Measurements from ENCODE around the gene NLRP14. TPM values are rescaled to one million over a fixed set of nuclear protein-coding genes. Genes with fewer than 3 reads are reported as not detected.
A peak's percentile ranks its signal among the peaks of the same experiment; 100 is the strongest.

NLRP14 gene, protein sequence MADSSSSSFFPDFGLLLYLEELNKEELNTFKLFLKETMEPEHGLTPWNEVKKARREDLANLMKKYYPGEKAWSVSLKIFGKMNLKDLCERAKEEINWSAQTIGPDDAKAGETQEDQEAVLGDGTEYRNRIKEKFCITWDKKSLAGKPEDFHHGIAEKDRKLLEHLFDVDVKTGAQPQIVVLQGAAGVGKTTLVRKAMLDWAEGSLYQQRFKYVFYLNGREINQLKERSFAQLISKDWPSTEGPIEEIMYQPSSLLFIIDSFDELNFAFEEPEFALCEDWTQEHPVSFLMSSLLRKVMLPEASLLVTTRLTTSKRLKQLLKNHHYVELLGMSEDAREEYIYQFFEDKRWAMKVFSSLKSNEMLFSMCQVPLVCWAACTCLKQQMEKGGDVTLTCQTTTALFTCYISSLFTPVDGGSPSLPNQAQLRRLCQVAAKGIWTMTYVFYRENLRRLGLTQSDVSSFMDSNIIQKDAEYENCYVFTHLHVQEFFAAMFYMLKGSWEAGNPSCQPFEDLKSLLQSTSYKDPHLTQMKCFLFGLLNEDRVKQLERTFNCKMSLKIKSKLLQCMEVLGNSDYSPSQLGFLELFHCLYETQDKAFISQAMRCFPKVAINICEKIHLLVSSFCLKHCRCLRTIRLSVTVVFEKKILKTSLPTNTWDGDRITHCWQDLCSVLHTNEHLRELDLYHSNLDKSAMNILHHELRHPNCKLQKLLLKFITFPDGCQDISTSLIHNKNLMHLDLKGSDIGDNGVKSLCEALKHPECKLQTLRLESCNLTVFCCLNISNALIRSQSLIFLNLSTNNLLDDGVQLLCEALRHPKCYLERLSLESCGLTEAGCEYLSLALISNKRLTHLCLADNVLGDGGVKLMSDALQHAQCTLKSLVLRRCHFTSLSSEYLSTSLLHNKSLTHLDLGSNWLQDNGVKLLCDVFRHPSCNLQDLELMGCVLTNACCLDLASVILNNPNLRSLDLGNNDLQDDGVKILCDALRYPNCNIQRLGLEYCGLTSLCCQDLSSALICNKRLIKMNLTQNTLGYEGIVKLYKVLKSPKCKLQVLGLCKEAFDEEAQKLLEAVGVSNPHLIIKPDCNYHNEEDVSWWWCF
- total RNA-seq (ENCODE audit: insufficient read depth, low replicate concordance) = 2.6 TPM

DNA sequence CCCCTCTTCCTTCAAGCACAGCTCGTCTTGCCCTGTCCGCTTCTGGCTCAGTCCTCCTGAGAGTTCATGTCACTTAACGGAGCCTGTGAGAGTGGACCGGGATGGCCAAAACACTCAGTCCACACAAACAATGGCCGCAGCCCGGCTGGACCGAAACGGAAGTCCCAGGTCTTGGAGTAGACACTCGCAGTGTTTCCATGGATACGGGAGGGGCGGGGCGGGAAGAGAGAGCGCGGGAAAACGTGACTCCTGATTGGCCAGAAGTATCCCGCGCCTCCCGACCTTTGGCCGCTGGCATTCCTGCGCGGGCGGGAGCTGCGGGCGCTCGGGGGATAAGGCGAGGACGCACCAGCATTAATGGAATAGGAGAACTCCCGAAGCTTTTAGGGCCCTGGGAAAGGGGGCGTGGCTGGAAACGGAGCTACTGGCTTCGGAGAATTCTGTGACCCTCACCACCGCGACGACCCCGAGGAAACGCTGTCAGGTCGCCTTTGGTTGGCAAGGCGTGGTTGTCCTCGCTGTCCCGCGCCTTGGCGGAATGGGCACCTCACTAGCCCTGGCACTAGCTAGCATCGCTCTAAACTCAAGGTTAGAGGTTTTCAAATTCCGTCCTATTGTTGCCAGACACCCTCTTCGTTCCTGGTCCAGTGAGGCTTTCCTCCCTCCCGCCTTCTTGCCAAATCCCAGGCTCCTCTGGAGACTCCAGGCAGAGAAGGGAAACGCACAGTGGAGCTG is at the start of gene NLRP14, which contains the start of gene ZNF214:
Gene NLRP14 (plus strand): TSS at position 297 of the 735 bp plus-strand sequence. CDS start 18,108 bp downstream, outside the sequence.
Gene ZNF214 (minus strand): TSS at position 164 of the 735 bp plus-strand sequence. CDS start 17,511 bp downstream, outside the sequence.
- peak; percentile 97 for DNase-seq (ENCODE audit: low spot score)

DNA sequence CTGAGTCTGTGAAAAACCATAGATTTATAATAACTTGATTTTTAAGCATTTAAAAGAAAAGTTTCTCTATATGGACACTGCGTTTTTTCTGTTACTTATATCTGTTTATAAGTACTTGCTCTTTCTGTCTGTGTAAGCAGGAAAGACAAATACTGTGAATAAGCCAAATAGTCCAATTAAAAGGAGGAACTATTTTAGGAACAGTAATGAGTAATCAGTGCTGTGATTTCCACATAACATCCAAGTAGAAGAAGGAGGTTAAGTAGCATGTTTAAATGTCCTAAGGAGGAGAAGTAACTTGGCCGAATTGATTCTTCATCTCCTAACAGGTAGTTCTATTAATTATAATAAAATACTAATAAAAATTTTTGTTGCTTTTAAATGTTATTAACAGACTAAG is 40.9 kb upstream of the NLRP14 start:
- no peak for DNase-seq (ENCODE audit: low spot score)

DNA sequence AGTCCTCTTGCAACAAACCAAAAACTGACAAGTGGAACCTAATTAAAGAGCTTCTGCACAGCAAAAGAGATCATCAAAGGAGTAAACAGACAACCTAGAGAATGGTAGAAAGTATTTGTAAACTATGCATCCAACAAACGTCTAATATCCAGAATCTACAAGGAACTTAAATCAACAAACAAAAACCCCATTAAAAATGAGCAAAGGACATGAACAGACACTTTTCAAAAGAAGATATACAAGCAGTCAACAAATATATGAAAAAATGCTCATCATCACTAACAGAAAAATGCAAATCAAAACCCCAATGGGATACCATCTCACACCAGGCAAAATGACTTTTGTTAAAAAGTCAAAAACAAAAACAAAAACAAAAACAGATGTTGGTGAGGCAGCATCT is 33.8 kb upstream of the NLRP14 start:
- DNase-seq (ENCODE audit: low spot score) = no peak

DNA sequence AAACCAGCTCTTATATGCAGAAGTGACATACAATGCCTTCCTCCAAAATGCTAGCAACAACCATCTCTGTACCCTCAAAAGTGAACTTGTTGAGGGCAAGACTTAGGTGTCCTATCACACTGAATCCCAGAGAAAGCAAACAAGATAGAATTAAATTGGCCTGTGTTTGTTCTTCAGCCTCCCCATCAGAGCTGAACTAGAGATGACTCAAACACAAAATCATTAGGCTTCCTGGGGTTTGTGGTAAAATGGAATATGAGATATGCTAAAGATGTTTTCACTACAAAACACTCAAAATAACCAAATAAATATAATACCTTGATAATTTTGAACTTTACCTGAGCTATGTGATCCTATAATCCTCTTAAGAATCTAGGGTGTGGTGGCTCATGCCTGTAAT is 31.8 kb upstream of the NLRP14 start:
- no peak for DNase-seq (ENCODE audit: low spot score)

DNA sequence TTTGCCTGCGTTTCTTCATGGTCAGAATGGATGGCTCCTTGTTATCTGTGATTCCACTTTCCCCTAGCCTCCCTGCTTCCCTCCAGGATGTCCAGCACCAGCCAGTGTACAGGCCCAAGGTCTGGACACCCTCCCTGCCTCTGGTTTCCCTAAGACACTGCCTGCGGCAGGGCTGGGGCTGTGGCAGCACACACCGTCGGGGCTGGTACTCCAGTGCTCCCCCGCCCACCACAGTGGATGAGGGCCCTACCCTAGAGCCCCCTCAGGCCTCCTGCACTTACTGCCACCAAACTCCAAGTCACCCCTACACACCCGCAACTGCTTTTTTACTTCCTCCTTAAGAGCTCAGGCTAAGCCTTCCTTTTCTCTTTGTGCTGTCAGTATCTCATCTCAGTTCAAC is 29.1 kb upstream of the NLRP14 start:
- DNase-seq (ENCODE audit: low spot score) = no peak

DNA sequence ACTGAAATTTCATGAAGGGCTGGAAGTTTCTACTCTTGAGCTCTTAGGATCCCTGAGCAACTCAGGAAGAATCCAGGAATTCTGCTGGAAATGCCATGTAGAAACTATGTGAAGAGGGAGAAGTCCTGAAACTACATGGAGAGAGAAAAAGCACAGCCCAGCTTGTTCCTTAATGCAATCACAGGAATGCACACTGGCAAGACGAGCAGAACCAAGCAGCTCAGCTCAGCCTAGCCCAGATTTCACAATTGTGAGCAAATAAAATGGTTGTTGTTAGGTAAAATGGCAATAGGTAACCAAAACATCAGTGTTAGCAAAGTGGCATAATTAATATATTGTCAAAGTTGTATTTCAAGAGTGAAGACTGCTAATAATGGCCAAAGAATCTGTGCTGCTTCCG is 28.3 kb upstream of the NLRP14 start:
- DNase-seq (ENCODE audit: low spot score) = peak; percentile 8

DNA sequence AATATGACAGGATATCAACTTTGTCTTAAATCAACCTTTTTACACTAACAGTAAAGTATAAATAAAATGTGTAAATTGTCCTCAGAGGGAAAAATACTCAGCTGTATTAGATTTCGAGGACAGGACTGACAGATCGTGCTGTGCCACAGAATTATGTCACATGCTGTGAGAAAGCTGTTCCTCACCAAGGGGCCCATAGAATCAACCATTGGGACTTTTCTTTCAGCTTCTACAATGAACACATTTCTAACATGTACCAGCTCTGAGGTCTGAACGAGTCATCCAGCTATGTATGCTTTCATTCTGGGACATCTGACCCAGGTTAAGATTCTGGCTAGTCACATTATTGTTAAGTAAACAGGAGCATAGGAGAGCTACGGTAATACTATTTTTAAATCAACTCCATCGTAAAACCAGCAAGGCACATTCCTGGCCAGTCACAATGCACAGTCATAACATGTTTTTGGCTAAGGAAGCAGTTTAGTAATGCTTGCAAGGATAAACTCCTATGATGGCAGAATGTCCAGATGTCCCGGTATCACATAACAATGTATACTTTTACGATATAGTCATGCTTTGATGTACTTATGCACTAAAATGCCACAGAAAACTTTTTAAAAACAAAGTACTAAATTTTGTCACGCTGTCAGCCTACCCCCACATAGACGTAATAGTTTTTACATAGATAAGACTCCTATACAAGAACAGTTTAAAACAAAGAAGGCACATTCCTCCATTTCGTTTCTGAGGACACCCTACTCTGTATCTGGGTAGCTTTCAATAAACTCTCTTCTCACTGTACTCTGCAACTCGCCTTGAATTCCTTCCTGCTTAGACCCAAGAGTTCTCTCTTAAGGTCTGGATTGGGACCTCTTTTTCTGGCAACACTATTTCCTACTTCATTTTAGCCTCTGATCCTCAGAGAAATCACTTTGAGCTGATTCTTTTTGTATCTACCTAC is 27.5 kb upstream of the NLRP14 start:
- peak; percentile 59 for DNase-seq (ENCODE audit: low spot score)

DNA sequence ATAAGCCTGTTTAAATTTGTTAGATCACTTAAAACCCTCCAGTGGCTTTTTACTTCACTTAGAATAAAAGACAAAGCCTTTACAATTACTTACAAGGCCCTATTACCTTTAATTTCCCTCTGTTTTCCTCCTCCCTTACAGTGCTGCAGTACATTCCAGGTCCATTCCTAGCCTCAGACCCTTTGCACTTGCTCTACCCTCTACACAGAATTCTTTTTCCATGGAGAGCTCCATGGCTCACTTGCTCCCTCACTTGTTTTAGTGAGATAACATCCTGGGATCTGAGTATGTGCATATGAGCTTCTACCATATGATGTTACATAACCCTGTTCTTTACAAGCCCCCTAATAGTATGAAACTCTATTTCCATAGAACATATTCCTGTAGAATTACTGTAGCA is 24.6 kb upstream of the NLRP14 start:
- no peak for DNase-seq (ENCODE audit: low spot score)

DNA sequence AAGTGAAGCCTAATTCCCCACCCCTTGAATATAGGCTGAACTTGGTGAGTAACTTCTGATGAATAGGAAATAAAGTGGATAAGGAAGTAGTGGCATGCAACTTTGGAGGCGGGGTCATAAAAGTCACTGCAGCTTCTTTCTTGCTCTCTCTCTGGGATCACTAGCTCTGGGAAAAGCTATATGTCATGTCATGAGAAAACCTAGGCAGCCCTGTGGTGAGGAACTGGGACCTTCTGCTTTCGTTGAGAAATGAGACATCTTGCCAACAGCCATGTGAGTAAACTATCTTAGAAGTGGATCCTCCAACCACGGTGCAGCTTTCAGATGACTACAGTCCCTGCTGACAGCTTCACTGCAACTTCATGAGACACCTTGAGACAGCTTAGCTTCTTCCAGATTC is 15.8 kb upstream of the NLRP14 start:
- DNase-seq (ENCODE audit: low spot score) = no peak

DNA sequence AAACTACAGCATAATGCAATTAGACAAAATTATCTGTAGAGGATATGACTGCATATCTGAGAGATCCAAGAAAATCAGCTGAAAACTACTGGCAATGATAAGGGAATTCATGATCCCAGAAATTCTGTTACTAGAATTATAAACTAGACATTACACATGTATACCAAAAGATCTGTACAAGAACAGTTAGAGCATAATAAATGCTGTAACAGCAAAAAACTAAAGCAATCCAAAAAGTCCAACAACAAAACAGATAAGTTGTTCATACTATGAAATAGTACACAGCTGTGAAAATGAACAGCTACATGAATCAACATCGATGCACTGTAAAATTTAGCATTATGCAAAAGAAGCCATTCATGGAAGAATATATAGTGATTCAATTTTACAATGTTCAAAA is 6.2 kb upstream of the NLRP14 start:
- no peak for DNase-seq (ENCODE audit: low spot score)

DNA sequence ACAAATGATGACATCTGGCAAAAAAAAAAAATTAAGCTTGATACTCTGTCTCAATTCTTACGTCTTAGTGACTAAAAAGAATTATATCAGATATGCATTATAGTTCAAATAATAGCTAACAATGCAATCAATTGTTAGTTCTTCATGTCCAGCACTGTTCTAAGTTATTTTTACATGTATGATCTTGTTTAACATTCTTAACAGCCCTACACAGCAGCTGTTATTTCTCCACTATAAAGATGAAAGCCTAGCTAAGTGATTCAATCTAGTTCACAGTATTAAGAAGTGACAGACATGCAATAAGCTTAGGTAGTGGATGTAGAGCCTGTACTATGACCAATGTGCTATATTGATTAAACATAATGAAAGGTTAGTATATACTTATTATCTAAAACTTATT is 4.3 kb upstream of the NLRP14 start:
- DNase-seq (ENCODE audit: low spot score) = no peak

DNA sequence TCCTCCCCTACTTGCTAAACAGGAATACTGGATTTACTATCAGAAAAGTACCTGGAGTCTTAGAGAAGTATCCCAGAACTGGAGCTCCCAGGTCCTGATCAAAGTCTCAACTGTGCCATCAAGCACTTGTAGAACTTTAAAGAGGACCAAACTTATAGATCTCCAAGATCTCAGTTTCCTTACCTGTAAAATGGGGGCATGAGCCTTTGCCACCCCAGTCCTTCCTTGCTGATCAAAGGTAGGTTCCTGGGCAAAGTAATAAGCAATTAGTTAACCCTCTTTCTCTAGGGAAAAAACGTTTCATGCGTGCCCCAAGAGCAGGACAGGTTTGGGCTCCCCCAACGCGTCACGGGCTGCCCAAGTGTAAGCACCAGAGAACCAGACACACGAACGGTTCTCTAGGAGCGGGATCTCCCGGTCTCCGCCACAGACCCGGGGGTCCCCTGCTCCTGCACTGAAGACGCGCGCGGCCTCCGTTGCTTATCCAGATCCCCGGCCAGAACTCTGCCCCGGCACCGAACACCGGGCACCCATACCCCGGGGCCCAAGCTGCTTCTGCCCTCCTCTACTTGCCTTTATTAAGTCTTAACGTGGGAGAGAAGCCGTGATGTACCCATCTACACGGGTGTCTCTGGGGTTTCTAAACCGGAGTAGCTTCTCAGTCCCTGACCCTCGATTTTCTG is 638 bp upstream of the NLRP14 start:
- peak; percentile 3 for DNase-seq (ENCODE audit: low spot score)

DNA sequence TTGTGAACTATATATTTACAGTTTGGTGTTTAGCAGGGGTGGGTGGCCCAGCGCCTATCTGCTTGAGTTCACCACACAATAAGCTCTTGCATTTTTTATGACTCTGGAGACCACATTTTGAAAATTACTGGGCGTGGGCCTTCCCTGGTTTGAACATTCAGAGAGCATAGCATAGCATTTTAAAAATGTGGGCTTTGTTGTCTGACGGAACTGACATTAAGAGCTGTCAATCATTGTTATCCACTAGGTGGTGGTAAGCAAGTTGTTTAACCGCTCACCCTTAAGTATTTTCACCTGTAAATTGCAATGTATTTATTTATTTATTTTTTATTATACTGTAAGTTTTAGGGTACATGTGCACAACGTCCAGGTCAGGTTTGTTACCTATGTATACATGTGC is 1.0 kb downstream of the NLRP14 start:
- DNase-seq (ENCODE audit: low spot score) = no peak

DNA sequence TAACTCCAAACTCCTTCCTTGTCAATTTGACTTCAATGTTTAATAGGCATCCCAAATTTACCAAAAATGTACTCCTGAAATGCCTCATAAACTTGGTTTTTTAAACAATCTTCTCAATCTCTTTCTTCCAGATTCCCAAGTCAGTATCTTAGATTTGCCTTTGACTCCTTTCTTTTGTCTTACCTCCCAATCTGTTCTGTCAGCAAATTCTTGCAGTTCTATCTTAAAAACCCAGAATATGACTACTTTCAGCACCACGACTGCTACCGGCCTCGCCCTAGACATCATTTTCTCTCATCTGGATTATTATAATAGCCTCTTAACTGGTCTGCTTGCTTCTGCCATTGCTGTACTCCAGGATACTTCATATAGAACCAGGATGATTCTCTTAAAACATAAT is 7.9 kb downstream of the NLRP14 start:
- DNase-seq (ENCODE audit: low spot score) = no peak

DNA sequence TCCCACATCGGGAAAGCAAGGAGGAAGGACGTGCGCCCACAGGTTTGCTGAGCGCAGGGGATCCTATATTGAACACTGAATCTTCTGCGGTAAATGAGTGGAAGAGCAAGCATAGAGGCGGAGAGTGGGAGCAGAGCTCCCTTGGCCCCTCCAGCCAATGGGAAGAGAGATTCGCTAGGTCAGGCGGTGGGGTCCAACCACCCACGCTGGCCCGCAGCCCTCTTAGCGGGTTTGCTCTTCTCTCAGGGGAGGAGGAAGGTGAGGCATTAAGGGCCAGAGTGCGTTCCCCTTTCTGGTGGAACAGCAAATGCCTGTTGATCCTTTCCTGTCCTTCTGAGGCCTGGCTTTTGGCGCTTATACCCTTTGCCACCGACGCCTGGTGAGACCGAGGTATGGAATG is 10.6 kb downstream of the NLRP14 start:
- no peak for DNase-seq (ENCODE audit: low spot score)

DNA sequence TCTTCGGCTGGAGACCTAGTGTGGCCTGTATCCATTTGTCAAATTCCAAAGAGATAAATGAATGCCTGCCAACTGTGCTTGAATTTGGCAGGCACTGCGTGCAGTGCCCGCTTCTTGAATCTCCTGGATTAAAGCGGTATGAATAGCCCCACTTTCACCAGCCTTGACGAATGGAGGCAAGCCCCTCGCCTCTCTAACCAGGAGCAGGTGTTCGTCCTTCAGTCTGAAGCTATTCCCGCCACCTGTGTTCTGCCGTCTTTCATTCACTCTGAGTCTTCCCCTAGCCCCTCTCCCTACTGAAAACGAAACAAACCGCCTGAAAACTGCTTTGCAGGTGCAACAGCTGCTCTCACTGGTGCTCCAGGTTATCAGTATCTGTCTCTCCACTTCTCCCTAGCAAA is 11.2 kb downstream of the NLRP14 start:
- no peak for DNase-seq (ENCODE audit: low spot score)

DNA sequence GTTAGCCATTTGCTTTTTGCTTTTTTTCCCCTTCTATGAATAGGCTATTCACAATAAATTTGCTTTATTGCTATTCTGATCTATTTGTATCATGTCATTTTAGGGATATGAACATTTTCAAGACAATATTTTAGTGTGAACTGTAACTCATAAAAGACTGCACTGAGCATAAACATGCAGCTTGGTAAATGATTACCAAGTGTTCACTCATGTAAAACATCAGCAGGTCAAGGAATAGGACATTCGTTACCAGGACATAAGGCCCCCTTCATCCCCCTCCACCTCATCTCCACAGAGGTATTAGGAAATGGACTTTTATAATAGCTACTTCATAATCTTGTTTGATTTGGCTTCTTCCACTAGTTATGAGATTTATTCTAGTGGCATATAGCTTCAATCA is 12.4 kb downstream of the NLRP14 start:
- no peak for DNase-seq (ENCODE audit: low spot score)

DNA sequence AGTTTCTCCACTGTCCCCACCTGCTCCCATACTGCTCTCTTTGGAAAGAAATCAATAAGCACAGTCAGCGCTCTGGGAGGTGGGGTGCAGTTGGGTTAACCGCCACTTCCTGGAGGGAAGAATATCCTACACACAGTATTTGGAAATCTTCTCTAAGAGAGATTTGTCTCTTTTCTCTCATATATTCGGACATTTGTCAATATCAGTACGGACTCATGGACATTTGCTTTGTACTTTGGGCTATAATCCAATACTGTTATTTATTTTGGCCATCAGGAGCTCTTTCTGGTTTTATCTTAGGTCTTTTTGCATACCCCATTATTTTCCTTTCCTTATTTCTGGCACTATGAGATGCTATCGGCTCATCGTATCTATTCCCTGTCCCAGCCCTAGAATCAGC is 13.7 kb downstream of the NLRP14 start:
- DNase-seq (ENCODE audit: low spot score) = no peak

DNA sequence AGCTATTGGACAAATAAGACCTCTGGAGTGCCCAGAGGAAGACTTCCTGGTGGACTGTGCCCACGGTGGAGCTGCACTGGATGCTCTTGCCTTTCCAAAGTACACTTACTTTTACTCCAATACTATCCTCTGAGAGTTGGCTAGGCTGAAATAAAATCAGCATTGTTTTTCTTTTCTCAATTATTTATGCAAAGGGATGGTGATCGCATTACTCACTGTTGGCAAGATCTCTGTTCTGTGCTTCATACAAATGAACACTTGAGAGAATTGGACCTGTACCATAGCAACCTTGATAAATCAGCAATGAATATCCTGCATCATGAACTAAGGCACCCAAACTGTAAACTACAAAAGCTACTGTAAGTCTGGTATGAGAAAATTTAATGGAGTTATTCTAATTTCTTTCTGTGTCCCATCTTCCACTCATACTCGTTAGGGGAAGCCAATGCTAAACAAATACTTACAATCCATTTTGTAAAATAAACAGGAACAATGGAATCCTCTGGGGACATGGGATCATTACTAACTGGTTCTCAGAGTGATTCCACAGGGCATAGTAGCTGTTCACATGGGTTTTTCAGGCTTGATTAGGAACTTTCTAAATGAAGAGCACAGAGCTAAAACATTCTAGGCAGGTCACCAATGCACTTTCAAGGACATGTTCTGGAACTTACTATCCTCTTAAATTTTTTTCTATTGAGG is 26.3 kb downstream of the NLRP14 start:
- no peak for DNase-seq (ENCODE audit: low spot score)

Data from umbilical cord (tissue), 2 donors.